PC-3 (cell line): ENCODE results near the gene STRIP2. TPM values are rescaled to one million over a fixed set of nuclear protein-coding genes. Genes with fewer than 3 reads are reported as not detected.
A peak's percentile ranks its signal among the peaks of the same experiment; 100 is the strongest.

Source experiments
- ATAC-seq: fragments of 200-7000 bp; cut with Tn5 transposase; 2 replicates; pipeline ENCODE4 v1.9.1; 2020; ENCODE audit warnings: mild to moderate bottlenecking, moderate library complexity
- Bru-seq: library from RNA; stranded (reverse); fragments of 400-500 nt; gene quantifications from one replicate; lab custom pipeline; 2021; lab: Mats Ljungman, UMichigan
- BruChase-seq, 2 experiments: library from RNA; stranded (reverse); fragments of 400-500 nt; gene quantifications; one replicate each; lab custom pipeline; 2021; lab: Mats Ljungman, UMichigan
- BruUV-seq: library from RNA; stranded (reverse); fragments of 400-500 nt; replicated peaks from 2 replicates; lab custom pipeline; 2021; lab: Mats Ljungman, UMichigan
- CTCF ChIA-PET: fragments of 300-600 bp; sonication (Branson Sonifier 250); formaldehyde crosslinking; loops from one replicate; lab custom pipeline; 2022; ENCODE audit warnings: antibody characterized with exemption; lab: Charles Lee
- POLR2A ChIA-PET: fragments of 300-600 bp; sonication (Branson Sonifier 250); formaldehyde crosslinking; loops from one replicate; lab custom pipeline; 2022; ENCODE audit warnings: antibody characterized with exemption; ENCODE audit not compliant: unreplicated experiment; lab: Charles Lee
- DNase-seq: peaks from one replicate; pipeline ENCODE4 v3.0.0-alpha.2; 2015
- H2AFZ ChIP-seq: fragments of 300-600 bp; sonication (generic); 2 replicates; pipeline ENCODE4 v1.6.0; 2016; ENCODE audit warnings: antibody characterized with exemption, low read length
- H3F3A ChIP-seq: fragments of 300-600 bp; sonication (generic); one replicate; pipeline ENCODE4 v1.6.0; 2017; ENCODE audit warnings: antibody characterized with exemption, low read length, control low read depth, mild to moderate bottlenecking; ENCODE audit not compliant: unreplicated experiment
- H3K27ac ChIP-seq: fragments of 300-600 bp; sonication (generic); 2 replicates; pipeline ENCODE4 v1.5.1; 2016; ENCODE audit warnings: mild to moderate bottlenecking, low read length
- H3K27me3 ChIP-seq: fragments of 300-600 bp; sonication (generic); 2 replicates; pipeline ENCODE4 v1.6.1; 2016; ENCODE audit warnings: low read length, mixed read lengths
- H3K36me3 ChIP-seq: fragments of 300-600 bp; sonication (generic); 2 replicates; pipeline ENCODE4 v1.6.1; 2016; ENCODE audit warnings: low read depth, mixed run types, low read length, mixed read lengths
- H3K4me1 ChIP-seq: fragments of 300-600 bp; sonication (generic); 2 replicates; pipeline ENCODE4 v1.5.1; 2016; ENCODE audit warnings: low read length; ENCODE audit not compliant: insufficient read depth
- H3K4me2 ChIP-seq: fragments of 300-600 bp; sonication (generic); 2 replicates; pipeline ENCODE4 v1.6.0; 2016; ENCODE audit warnings: low read length
- H3K4me3 ChIP-seq: fragments of 300-600 bp; sonication (generic); 2 replicates; pipeline ENCODE4 v1.5.1; 2016; ENCODE audit warnings: mild to moderate bottlenecking, low read length, mixed read lengths
- H3K79me2 ChIP-seq: fragments of 300-600 bp; sonication (generic); 2 replicates; pipeline ENCODE4 v1.6.1; 2017; ENCODE audit warnings: low read length, mixed read lengths
- H3K9ac ChIP-seq: fragments of 300-600 bp; sonication (generic); 2 replicates; pipeline ENCODE4 v1.6.0; 2016; ENCODE audit warnings: mild to moderate bottlenecking, low read length
- H3K9me2 ChIP-seq: fragments of 300-600 bp; sonication (generic); replicated peaks from 2 replicates; pipeline ENCODE4 v1.6.1; 2016; ENCODE audit warnings: mixed run types, low read length, mixed read lengths
- H3K9me3 ChIP-seq: fragments of 300-600 bp; sonication (generic); 2 replicates; pipeline ENCODE4 v1.6.1; 2016; ENCODE audit warnings: low read length, mixed read lengths
- H4K20me1 ChIP-seq: fragments of 300-600 bp; sonication (generic); 2 replicates; pipeline ENCODE4 v1.6.1; 2016; ENCODE audit warnings: low read length, mixed read lengths
- EZH2 ChIP-seq: fragments of 300-600 bp; sonication (generic); IDR thresholded peaks from one replicate; pipeline ENCODE4 v1.6.1; 2017; ENCODE audit warnings: antibody characterized with exemption, mild to moderate bottlenecking, low read length; ENCODE audit not compliant: unreplicated experiment
- EZH2phosphoT487 ChIP-seq: fragments of 300-600 bp; sonication (generic); IDR thresholded peaks from 2 replicates; pipeline ENCODE4 v1.6.1; 2018; ENCODE audit warnings: mild to moderate bottlenecking, antibody characterized with exemption, low read length, borderline replicate concordance
- intact Hi-C: fragments of 100-400 bp; cut with micrococcal nuclease; formaldehyde crosslinking; loops from 2 replicates; pipeline ENCODE4 v1.9.0; 2023
- long read RNA-seq: library from polyadenylated mRNA; unstranded; transcript quantifications from one replicate; pipeline ENCODE4 v2.0.0, GENCODE V29; 2021; ENCODE audit not compliant: unreplicated experiment
- total RNA-seq: library from RNA; depleted of rRNA; stranded (reverse); fragments of >200 nt; gene quantifications from 2 replicates; pipeline ENCODE4 v1.2.3, GENCODE V29; 2014; rRNA removed
- TF ChIP-seq, protein P1 (sequence below): fragments of 300-600 bp; sonication (generic); conservative IDR thresholded peaks from 2 replicates; pipeline ENCODE4 v1.5.1; 2017; ENCODE audit warnings: antibody characterized with exemption, low read depth, mild to moderate bottlenecking, low read length

The STRIP2 gene
- total RNA-seq (7.5 and 8.0 TPM in 2 replicates), Bru-seq, nascent RNA (percentile 74 among the genes with signal in this experiment), BruChase-seq, experiment 1, labeled RNA remaining after a 6-hour chase (percentile 78 among the genes with signal in this experiment), BruChase-seq, experiment 2, labeled RNA remaining after a 2-hour chase (percentile 79 among the genes with signal in this experiment)
- long read RNA-seq, full-length matches to known transcripts, result 5 of 14 reads
- long read RNA-seq, partial matches to known transcripts, result 4 of 14 reads
- long read RNA-seq, other reads (novel, unspliced or antisense), result 5 of 14 reads

GRCh38 chr7:129433847-129434674, at the start of gene STRIP2:
STRIP2 (plus strand) TSS chr7:129434432; CDS start chr7:129434473, 41 bp downstream.
- Histone ChIP-seq H4K20me1 (no peaks in the 10 kb centered on the region), H3K9me3 (no peaks in the 10 kb centered on the region), H3K4me2 (peak within 1 kb of the TSS; percentile 98), H3K27me3 (no peaks in the 10 kb centered on the region), H3K27ac (no peak within 1 kb of the TSS), H3K79me2 (peaks cover 26% of the 10 kb centered on the region), H2AFZ (peak within 1 kb of the TSS; percentile 95), H3K36me3 (no peaks in the 10 kb centered on the region), H3K4me1 (peaks cover 32% of the 10 kb centered on the region), H3K9ac (peak within 1 kb of the TSS; percentile 75), H3F3A (peaks cover 6% of the 10 kb centered on the region), H3K9me2 (no peaks in the 10 kb centered on the region), H3K4me3 (peak within 1 kb of the TSS; percentile 77)
- TSS peak; percentile 51 for BruUV-seq
- POLR2A ChIA-PET, result interaction anchor here (0.6 to 1.5 kb wide), 4 partner anchors 14 to 37 kb away, joined by 3 to 5 read pairs (median 4); no protein-coding TSS in a partner anchor
- intact Hi-C loops, result loop anchor here (1.0 to 2.0 kb wide), 2 partner anchors 33 to 67 kb away; no protein-coding TSS in a partner anchor
- no peak for TF ChIP-seq EZH2phosphoT487
- TF ChIP-seq, protein P1, sequence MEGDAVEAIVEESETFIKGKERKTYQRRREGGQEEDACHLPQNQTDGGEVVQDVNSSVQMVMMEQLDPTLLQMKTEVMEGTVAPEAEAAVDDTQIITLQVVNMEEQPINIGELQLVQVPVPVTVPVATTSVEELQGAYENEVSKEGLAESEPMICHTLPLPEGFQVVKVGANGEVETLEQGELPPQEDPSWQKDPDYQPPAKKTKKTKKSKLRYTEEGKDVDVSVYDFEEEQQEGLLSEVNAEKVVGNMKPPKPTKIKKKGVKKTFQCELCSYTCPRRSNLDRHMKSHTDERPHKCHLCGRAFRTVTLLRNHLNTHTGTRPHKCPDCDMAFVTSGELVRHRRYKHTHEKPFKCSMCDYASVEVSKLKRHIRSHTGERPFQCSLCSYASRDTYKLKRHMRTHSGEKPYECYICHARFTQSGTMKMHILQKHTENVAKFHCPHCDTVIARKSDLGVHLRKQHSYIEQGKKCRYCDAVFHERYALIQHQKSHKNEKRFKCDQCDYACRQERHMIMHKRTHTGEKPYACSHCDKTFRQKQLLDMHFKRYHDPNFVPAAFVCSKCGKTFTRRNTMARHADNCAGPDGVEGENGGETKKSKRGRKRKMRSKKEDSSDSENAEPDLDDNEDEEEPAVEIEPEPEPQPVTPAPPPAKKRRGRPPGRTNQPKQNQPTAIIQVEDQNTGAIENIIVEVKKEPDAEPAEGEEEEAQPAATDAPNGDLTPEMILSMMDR, result peak; percentile 20; the same call in 1 of the 2 replicates
- ATAC-seq (peak; percentile 79), DNase-seq (peak; percentile 82)
- CTCF ChIA-PET, result interaction anchor here (0.6 to 2.2 kb wide), 9 partner anchors 14 to 270 kb away, joined by 3 to 8 read pairs (median 6); no protein-coding TSS in a partner anchor

DNA sequence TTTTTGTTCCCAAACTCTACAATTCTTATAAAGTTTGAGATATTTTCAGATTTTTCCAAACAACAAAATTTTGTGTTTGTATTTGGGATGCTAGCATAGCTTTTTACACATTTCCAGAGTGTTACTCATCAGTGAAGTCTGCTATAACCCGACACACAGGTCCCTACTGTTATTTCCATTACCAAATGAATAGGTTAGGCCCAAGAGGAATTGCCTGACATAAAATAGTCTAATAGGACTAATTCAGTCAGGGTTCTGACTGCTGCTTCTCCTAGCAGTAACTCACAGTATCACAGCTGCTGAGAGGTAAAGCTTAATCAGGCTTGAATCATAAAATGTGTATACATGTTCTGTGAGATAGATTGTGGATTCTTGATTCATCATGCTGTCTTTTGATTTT, 49.1 kb upstream of the STRIP2 start:
- intact Hi-C loops, result no loop called here
- no peak overlapping the region for H3K4me3 ChIP-seq
- no peaks in the 10 kb centered on the region for H3K9me3 ChIP-seq
- no peaks in the 10 kb centered on the region for H4K20me1 ChIP-seq
- no peaks in the 10 kb centered on the region for H3K4me1 ChIP-seq
- H3K36me3 ChIP-seq, result no peaks in the 10 kb centered on the region
- H3K27me3 ChIP-seq, result no peaks in the 10 kb centered on the region
- no peaks in the 10 kb centered on the region for H3F3A ChIP-seq
- ChIA-PET POLR2A (no interaction called here), CTCF (no interaction called here)
- no peaks in the 10 kb centered on the region for H3K9me2 ChIP-seq
- ATAC-seq, result no peak
- no peak for DNase-seq
- H3K4me2 ChIP-seq, result no peak overlapping the region
- H2AFZ ChIP-seq, result no peak overlapping the region
- no peak overlapping the region for H3K9ac ChIP-seq
- BruUV-seq, result no TSS peak
- TF ChIP-seq EZH2phosphoT487 (no peak), EZH2 (no peak)
- TF ChIP-seq, protein P1, result no peak
- H3K27ac ChIP-seq, result no peak overlapping the region
- no peaks in the 10 kb centered on the region for H3K79me2 ChIP-seq
